Measurements from ENCODE around the gene DISC1.

Gene DISC1

GRCh38 chr1:231610388-231610787 is 16.2 kb upstream of the DISC1 start:
- H3K27ac ChIP-seq (ENCODE audit: poor library complexity, severe bottlenecking), result no peak overlapping the region
- no peak for ATAC-seq (ENCODE audit: low read depth)
- H3K4me3 ChIP-seq (ENCODE audit: severe bottlenecking), result no peak overlapping the region
- H3K9me3 ChIP-seq (ENCODE audit: severe bottlenecking), result no peaks in the 10 kb centered on the region
- H3K27me3 ChIP-seq (ENCODE audit: insufficient read depth, poor library complexity, severe bottlenecking), result no peaks in the 10 kb centered on the region
- no peaks in the 10 kb centered on the region for H3K4me1 ChIP-seq (ENCODE audit: insufficient read depth, poor library complexity, severe bottlenecking)
- H3K36me3 ChIP-seq (ENCODE audit: low read depth), result no peaks in the 10 kb centered on the region
- no peak for DNase-seq (ENCODE audit: low spot score)
- TF ChIP-seq CTCF (IDR thresholded peaks at IDR 0.05; ENCODE audit: poor library complexity, severe bottlenecking), result no peak

GRCh38 chr1:231611111-231611510 is 15.5 kb upstream of the DISC1 start:
- ATAC-seq (ENCODE audit: low read depth) (no peak), DNase-seq (ENCODE audit: low spot score) (no peak)
- Histone ChIP-seq H3K9me3 (ENCODE audit: severe bottlenecking) (no peaks in the 10 kb centered on the region), H3K27me3 (ENCODE audit: insufficient read depth, poor library complexity, severe bottlenecking) (no peaks in the 10 kb centered on the region), H3K4me3 (ENCODE audit: severe bottlenecking) (no peak overlapping the region), H3K36me3 (ENCODE audit: low read depth) (no peaks in the 10 kb centered on the region), H3K27ac (ENCODE audit: poor library complexity, severe bottlenecking) (no peak overlapping the region), H3K4me1 (ENCODE audit: insufficient read depth, poor library complexity, severe bottlenecking) (no peaks in the 10 kb centered on the region)
- no peak for TF ChIP-seq CTCF (IDR thresholded peaks at IDR 0.05; ENCODE audit: poor library complexity, severe bottlenecking)

GRCh38 chr1:231611851-231612250 is 14.7 kb upstream of the DISC1 start:
- Histone ChIP-seq H3K27ac (ENCODE audit: poor library complexity, severe bottlenecking) (no peak overlapping the region), H3K4me3 (ENCODE audit: severe bottlenecking) (no peak overlapping the region), H3K36me3 (ENCODE audit: low read depth) (no peaks in the 10 kb centered on the region), H3K4me1 (ENCODE audit: insufficient read depth, poor library complexity, severe bottlenecking) (no peaks in the 10 kb centered on the region), H3K9me3 (ENCODE audit: severe bottlenecking) (no peaks in the 10 kb centered on the region), H3K27me3 (ENCODE audit: insufficient read depth, poor library complexity, severe bottlenecking) (no peaks in the 10 kb centered on the region)
- TF ChIP-seq CTCF (IDR thresholded peaks at IDR 0.05; ENCODE audit: poor library complexity, severe bottlenecking), result no peak
- ATAC-seq (ENCODE audit: low read depth) (no peak), DNase-seq (ENCODE audit: low spot score) (no peak)

- no peak overlapping the region for H3K27ac ChIP-seq (ENCODE audit: poor library complexity, severe bottlenecking)
- no peaks in the 10 kb centered on the region for H3K9me3 ChIP-seq (ENCODE audit: severe bottlenecking)
- TF ChIP-seq CTCF (IDR thresholded peaks at IDR 0.05; ENCODE audit: poor library complexity, severe bottlenecking), result no peak
- H3K4me3 ChIP-seq (ENCODE audit: severe bottlenecking), result no peak overlapping the region
- no peaks in the 10 kb centered on the region for H3K27me3 ChIP-seq (ENCODE audit: insufficient read depth, poor library complexity, severe bottlenecking)
- DNase-seq (ENCODE audit: low spot score) (no peak), ATAC-seq (ENCODE audit: low read depth) (no peak)
- H3K4me1 ChIP-seq (ENCODE audit: insufficient read depth, poor library complexity, severe bottlenecking), result no peaks in the 10 kb centered on the region
- no peaks in the 10 kb centered on the region for H3K36me3 ChIP-seq (ENCODE audit: low read depth)
Observed at GRCh38 chr1:231612393-231613089, 14.0 kb upstream of the DISC1 start.

Data from RWPE2 (cell line).